ENCODE results near the gene CCT8L2.
"Not testable (repeated sequence)": the region's sequence is repeated elsewhere in the genome, so short reads cannot be mapped to it uniquely, and the experiment has no call there.

DNA sequence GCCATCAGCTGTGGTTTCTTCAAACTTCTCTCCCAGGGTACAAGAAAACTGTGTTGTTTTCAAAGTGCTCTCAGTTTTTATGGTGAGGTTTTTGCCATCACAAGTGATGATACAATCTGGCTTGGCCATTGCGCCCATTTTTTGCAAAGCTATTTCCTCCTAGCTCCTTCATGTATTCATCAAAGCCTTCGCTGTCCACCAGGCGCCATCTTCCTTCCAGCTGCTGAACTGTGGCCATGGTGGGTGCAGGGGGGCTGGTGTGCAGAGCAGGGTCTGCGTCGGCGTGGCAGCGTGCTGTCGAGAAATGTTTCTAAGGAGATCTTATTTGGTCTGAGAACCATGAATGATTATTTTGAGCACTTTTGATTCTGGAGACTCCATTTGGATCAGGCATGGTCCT lies 2.6 kb upstream of the CCT8L2 start:
- not testable (repeated sequence) for TF ChIP-seq EZH2 (IDR thresholded peaks at IDR 0.05); POLR2AphosphoS5 (IDR thresholded peaks at IDR 0.05; ENCODE audit: borderline replicate concordance, low read depth, low read length); FOXP2 (optimal IDR thresholded peaks at IDR 0.05; ENCODE audit: control extremely low read depth, extremely low read length, insufficient read depth)

All from SK-N-MC (cell line).